Activated CD4-positive, alpha-beta T cell treated with anti-CD3 and anti-CD28 coated beads for 48 hours (primary cell): ENCODE data around the gene C8B.

Experiments used
- DNase-seq: peaks from one replicate; pipeline ENCODE4 v3.0.0-alpha.2; 2020

The C8B gene

GRCh38 chr1:56929492-56929891, 36.3 kb downstream of the C8B start:
- DNase-seq, result no peak

- no peak for DNase-seq
These were observed 37.8 kb downstream of the C8B start for GRCh38 chr1:56927986-56928385.

GRCh38 chr1:56927171-56927570, 38.6 kb downstream of the C8B start:
- DNase-seq, result no peak

- DNase-seq, result no peak
These were observed 40.6 kb downstream of the C8B start for GRCh38 chr1:56925193-56925592.

- no peak for DNase-seq
These were observed 41.7 kb downstream of the C8B start for GRCh38 chr1:56924116-56924515.

GRCh38 chr1:56923201-56923600, 42.6 kb downstream of the C8B start:
- no peak for DNase-seq

GRCh38 chr1:56922507-56922906, 43.3 kb downstream of the C8B start:
- DNase-seq, result no peak

GRCh38 chr1:56922070-56922469, 43.7 kb downstream of the C8B start:
- DNase-seq, result no peak

GRCh38 chr1:56921479-56921878, 44.3 kb downstream of the C8B start:
- DNase-seq, result no peak

- DNase-seq, result no peak
These were observed 45.2 kb downstream of the C8B start for GRCh38 chr1:56920591-56921001.

GRCh38 chr1:56917356-56917755, 48.5 kb downstream of the C8B start:
- DNase-seq, result no peak

- DNase-seq, result no peak
These were observed 49.2 kb downstream of the C8B start for GRCh38 chr1:56916630-56917029.

GRCh38 chr1:56915960-56916359, 49.9 kb downstream of the C8B start:
- DNase-seq, result no peak

- DNase-seq, result no peak
These were observed 53.5 kb downstream of the C8B start for GRCh38 chr1:56912325-56912724.

- DNase-seq, result no peak
These were observed 54.5 kb downstream of the C8B start for GRCh38 chr1:56911098-56911938.

- no peak for DNase-seq
These were observed 55.3 kb downstream of the C8B start for GRCh38 chr1:56910441-56910985.

- no peak for DNase-seq
These were observed 57.1 kb downstream of the C8B start for GRCh38 chr1:56908619-56909221.

- DNase-seq, result no peak
These were observed 60.1 kb downstream of the C8B start for GRCh38 chr1:56905667-56906066.

GRCh38 chr1:56904663-56905397, 61.0 kb downstream of the C8B start:
- no peak for DNase-seq

GRCh38 chr1:56903778-56904177, 62.0 kb downstream of the C8B start:
- DNase-seq, result no peak

- no peak for DNase-seq
These were observed 64.1 kb downstream of the C8B start for GRCh38 chr1:56901716-56902115.

- DNase-seq, result no peak
These were observed 66.9 kb downstream of the C8B start for GRCh38 chr1:56898879-56899278.

- no peak for DNase-seq
These were observed 67.8 kb downstream of the C8B start for GRCh38 chr1:56898005-56898373.
